RWPE2 (cell line): Measurements from ENCODE around the gene KIFC3.
A peak's percentile ranks its signal among the peaks of the same experiment; 100 is the strongest.

ENCODE experiments used
- ATAC-seq: fragments of 200-7000 bp; cut with Tn5 transposase; 3 replicates; pipeline ENCODE4 v1.9.1; 2021; ENCODE audit warnings: low read depth
- DNase-seq: peaks from one replicate; pipeline ENCODE4 v3.0.0-alpha.2; 2020; ENCODE audit warnings: low spot score
- H3K27ac ChIP-seq: fragments of 450-650 bp; 2 replicates; pipeline ENCODE4 v1.5.1; 2017; ENCODE audit warnings: mild to moderate bottlenecking; ENCODE audit not compliant: poor library complexity, severe bottlenecking
- H3K27me3 ChIP-seq: fragments of 250-450 bp; sonication (Bioruptor Pico); 2 replicates; pipeline ENCODE4 v1.5.1; 2021; ENCODE audit warnings: mild to moderate bottlenecking, moderate library complexity; ENCODE audit not compliant: insufficient read depth, poor library complexity, severe bottlenecking
- H3K36me3 ChIP-seq: fragments of 250-450 bp; sonication (Bioruptor Pico); 2 replicates; pipeline ENCODE4 v1.5.1; 2020; ENCODE audit warnings: low read depth, mild to moderate bottlenecking, moderate library complexity
- H3K4me1 ChIP-seq: fragments of 250-450 bp; sonication (Bioruptor Pico); 2 replicates; pipeline ENCODE4 v1.5.1; 2021; ENCODE audit warnings: mild to moderate bottlenecking, moderate library complexity; ENCODE audit not compliant: insufficient read depth, poor library complexity, severe bottlenecking
- H3K4me3 ChIP-seq: fragments of 250-450 bp; sonication (Bioruptor Pico); 2 replicates; pipeline ENCODE4 v1.5.1; 2021; ENCODE audit warnings: mild to moderate bottlenecking, moderate library complexity; ENCODE audit not compliant: severe bottlenecking
- H3K9me3 ChIP-seq: fragments of 250-450 bp; sonication (Bioruptor Pico); 2 replicates; pipeline ENCODE4 v1.5.1; 2021; ENCODE audit warnings: mild to moderate bottlenecking, moderate library complexity; ENCODE audit not compliant: severe bottlenecking
- CTCF ChIP-seq: fragments of 450-650 bp; IDR thresholded peaks from one replicate; pipeline ENCODE4 v1.5.1; 2017; ENCODE audit warnings: mild to moderate bottlenecking, moderate library complexity; ENCODE audit not compliant: poor library complexity, severe bottlenecking

KIFC3 gene

DNA sequence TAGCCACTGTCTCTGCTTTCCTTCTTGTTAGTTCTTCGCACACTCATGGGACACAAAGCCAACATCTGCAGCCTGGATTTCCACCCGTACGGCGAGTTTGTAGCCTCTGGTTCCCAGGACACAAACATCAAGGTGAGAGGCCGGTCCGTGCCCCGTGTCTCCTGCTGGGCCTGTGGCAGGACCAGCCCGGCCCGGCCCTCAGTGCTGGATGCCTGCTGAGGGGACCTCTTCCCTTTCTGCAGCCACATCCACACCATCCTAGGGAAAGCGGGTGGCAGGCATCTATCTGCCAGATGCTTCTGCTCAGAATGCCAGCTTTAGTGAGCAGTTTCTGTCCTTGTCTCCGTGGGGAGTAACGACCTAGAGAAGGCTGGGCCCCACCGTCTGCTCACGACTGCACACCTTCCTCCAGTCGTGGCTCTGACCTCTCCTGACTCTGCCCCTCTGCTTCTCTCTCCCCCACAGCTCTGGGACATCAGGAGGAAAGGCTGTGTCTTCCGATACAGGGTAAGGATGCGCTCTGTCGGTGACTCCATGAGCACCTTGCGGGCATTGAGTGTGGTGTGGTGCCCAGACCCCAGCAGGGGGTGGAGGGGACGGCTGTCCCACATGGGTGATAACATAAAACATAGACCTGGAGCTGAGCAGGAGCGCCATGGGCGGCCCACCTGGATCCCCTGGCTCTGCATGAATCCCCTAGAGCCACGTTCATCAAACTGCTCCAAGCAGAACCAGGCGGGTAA, 51.3 kb downstream of the KIFC3 start:
- Histone ChIP-seq H3K9me3 (no peaks in the 10 kb centered on the region), H3K27me3 (no peaks in the 10 kb centered on the region), H3K4me1 (no peaks in the 10 kb centered on the region), H3K27ac (no peak overlapping the region), H3K36me3 (peaks cover 1% of the 10 kb centered on the region; the same call in 1 of the 2 replicates), H3K4me3 (no peak overlapping the region)
- no peak for DNase-seq
- no peak for TF ChIP-seq CTCF
- ATAC-seq: no peak

GRCh38 chr16:57749856-57750452, 52.3 kb downstream of the KIFC3 start:
- Histone ChIP-seq H3K27ac (no peak overlapping the region), H3K4me1 (no peaks in the 10 kb centered on the region), H3K36me3 (no peaks in the 10 kb centered on the region), H3K27me3 (no peaks in the 10 kb centered on the region), H3K9me3 (no peaks in the 10 kb centered on the region), H3K4me3 (no peak overlapping the region)
- DNase-seq: no peak
- TF ChIP-seq CTCF: no peak
- ATAC-seq: no peak

GRCh38 chr16:57749101-57749692, 53.1 kb downstream of the KIFC3 start:
- no peak for DNase-seq
- H3K27ac ChIP-seq: no peak overlapping the region
- H3K9me3 ChIP-seq: no peaks in the 10 kb centered on the region
- H3K4me1 ChIP-seq: no peaks in the 10 kb centered on the region
- no peak for ATAC-seq
- no peaks in the 10 kb centered on the region for H3K27me3 ChIP-seq
- H3K36me3 ChIP-seq: no peaks in the 10 kb centered on the region
- no peak for TF ChIP-seq CTCF
- no peak overlapping the region for H3K4me3 ChIP-seq

GRCh38 chr16:57748596-57748995, 53.7 kb downstream of the KIFC3 start:
- DNase-seq: peak; percentile 62
- Histone ChIP-seq H3K4me1 (no peaks in the 10 kb centered on the region), H3K9me3 (no peaks in the 10 kb centered on the region), H3K27ac (no peak overlapping the region), H3K27me3 (no peaks in the 10 kb centered on the region), H3K36me3 (no peaks in the 10 kb centered on the region), H3K4me3 (no peak overlapping the region)
- no peak for ATAC-seq
- no peak for TF ChIP-seq CTCF

DNA sequence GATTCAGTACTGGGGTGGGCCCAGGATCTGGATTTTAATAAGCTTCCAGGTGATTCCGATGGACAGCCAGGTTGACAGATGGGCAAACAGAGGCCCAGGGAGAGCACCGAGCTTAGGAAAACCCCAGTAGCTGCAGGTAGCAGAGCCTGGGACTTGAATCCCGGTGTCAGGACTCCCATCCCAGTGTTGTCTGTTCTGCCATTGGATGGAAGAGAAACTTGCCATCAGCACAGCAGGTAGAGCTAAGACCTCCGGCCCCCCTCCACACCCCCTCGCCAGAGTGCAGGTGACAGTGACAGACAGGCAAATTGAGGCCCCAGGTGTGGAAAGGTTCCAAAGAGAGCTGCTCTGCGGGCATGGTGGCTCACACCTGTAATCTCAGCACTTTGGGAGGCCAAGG, 54.3 kb downstream of the KIFC3 start:
- no peaks in the 10 kb centered on the region for H3K36me3 ChIP-seq
- H3K9me3 ChIP-seq: no peaks in the 10 kb centered on the region
- TF ChIP-seq CTCF: no peak

More for the DNA sequence above, 54.3 kb downstream of the KIFC3 start:
- DNase-seq (no peak), ATAC-seq (no peak)
- Histone ChIP-seq H3K4me3 (no peak overlapping the region), H3K27ac (no peak overlapping the region), H3K4me1 (no peaks in the 10 kb centered on the region), H3K27me3 (no peaks in the 10 kb centered on the region)
